ENCODE measurements around the gene MIA. TPM values are rescaled to one million over a fixed set of nuclear protein-coding genes. Genes with fewer than 3 reads are reported as not detected.

MIA gene
- total and polyA plus RNA-seq, 2 of the 8 experiments (the other 6 are each of a cell fraction or from before 2014, with no cell fraction given) = not detected

DNA sequence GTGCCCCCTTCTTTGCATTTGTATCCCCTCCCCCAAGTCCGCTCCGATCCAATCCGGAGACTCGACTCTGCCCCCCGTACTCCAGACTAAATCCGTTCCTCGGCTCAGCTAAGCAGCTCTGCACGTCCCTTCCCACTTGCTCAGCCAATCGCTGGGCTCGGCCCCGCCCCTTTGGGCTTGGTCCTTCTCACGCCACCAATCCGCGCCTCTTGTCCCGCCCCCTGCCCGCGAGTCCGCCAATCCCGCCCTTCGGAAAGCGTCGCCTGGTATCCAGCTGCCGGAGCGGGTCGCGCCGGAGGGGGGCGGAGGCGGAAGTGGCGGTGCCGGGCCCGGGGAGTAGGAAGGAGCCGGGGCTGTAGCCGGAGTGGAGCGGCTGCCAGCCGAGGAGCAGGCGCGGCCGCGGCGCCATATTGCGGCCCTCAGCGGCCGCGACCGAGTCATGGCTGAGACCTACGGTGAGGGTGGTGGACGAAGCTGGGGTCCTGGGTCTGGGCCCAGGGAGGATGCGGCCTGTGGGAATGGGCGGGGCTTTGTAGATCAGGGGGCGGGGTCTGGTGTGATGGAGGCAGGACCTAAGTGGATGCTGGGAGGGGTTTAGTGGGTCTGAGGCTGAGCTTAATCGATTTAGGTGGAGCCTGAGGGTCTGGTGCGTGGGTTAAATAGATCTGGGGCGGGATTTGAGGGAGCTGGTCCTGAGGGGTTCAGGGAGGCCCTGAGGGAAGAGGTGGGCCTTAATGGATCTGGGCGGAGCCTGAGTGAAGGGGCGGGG, 2.8 kb downstream of the MIA start, which contains the start of gene RAB4B (continued):
- no peak for TF ChIP-seq POU5F1 (IDR thresholded peaks at IDR 0.05; ENCODE audit: low read depth, low read length)

Measured in H1 (cell line).